ENCODE data around the gene C14orf93. TPM values are rescaled to one million over a fixed set of nuclear protein-coding genes. Genes with fewer than 3 reads are reported as not detected.

Gene C14orf93
- total RNA-seq, 1 donor, result 15.9 TPM

DNA sequence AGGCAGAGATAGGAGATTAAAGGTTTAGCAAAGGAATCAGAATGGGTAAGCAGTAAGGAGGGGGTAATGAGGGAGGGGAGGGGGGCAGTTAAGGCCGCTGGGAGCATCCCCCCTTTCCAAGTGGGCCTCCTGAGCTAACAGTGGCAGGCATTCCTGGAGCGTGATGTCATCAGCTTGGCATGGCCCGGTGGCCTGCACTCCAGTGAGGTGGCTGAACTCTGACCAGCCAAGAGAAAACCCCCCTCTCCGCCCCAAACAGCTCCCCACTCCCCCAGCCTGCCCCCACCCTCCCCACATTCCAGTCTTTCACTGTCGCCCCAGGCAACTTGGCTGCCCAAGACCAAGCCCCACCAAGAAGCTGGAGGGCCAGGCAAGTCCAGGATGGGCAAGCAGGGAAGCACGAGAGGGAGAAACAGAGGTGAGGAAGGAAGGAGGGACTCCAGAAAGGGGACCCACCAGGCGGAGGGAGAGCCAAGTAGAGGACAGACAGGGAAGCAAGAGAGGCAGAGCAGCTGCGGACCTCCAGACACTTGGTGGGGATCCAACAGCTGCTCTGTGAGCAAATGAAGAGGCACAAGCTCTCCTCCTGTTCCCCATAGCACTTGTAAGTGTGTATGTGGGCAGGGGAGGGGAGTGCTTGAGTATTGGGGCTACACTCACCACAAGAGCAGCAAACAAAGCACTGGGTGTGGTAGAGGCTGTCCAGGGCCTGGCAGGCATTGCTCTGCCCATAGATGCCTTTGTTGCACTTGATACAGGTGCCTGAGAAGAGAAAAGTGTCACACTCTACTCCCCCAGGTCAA, 32.1 kb downstream of the C14orf93 start:
- peak; percentile 93 for DNase-seq (ENCODE audit: insufficient read length, low spot score, missing footprints)
- Histone ChIP-seq H3K27ac (ENCODE audit: low read depth, low read length) (peak overlapping the region; percentile 75), H3K79me2 (ENCODE audit: insufficient read depth, low read length) (peaks cover 59% of the 10 kb centered on the region), H3K4me1 (ENCODE audit: insufficient read depth, low read length) (peaks cover 54% of the 10 kb centered on the region), H3K4me3 (ENCODE audit: insufficient read depth, low read length) (peak overlapping the region; percentile 87), H3K36me3 (ENCODE audit: insufficient read depth, low read length) (peaks cover 41% of the 10 kb centered on the region), H3K27me3 (ENCODE audit: insufficient read depth, low read length) (no peaks in the 10 kb centered on the region), H4K20me1 (ENCODE audit: insufficient read depth, low read length) (peaks cover 19% of the 10 kb centered on the region), H3K9me3 (ENCODE audit: low read depth, low read length) (no peaks in the 10 kb centered on the region), H2AFZ (ENCODE audit: low read length) (no peak overlapping the region), H3K4me2 (ENCODE audit: insufficient read depth, low read length) (peak overlapping the region; percentile 79)
- TF ChIP-seq, protein P1, sequence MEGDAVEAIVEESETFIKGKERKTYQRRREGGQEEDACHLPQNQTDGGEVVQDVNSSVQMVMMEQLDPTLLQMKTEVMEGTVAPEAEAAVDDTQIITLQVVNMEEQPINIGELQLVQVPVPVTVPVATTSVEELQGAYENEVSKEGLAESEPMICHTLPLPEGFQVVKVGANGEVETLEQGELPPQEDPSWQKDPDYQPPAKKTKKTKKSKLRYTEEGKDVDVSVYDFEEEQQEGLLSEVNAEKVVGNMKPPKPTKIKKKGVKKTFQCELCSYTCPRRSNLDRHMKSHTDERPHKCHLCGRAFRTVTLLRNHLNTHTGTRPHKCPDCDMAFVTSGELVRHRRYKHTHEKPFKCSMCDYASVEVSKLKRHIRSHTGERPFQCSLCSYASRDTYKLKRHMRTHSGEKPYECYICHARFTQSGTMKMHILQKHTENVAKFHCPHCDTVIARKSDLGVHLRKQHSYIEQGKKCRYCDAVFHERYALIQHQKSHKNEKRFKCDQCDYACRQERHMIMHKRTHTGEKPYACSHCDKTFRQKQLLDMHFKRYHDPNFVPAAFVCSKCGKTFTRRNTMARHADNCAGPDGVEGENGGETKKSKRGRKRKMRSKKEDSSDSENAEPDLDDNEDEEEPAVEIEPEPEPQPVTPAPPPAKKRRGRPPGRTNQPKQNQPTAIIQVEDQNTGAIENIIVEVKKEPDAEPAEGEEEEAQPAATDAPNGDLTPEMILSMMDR (IDR thresholded peaks at IDR 0.05; ENCODE audit: extremely low read depth, low read depth, low read length), result no peak

DNA sequence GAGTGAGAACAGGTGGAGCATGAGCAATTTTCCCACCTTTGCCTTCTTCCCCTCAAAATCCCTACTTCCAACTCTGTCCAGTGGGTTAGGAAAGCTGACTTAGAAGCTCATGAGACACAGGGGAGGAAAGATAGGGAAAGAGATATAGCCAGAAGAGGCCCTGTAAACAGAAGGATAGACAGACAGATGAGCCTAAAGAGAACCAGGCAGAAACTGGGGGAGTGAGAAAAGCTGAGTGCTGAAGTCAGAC, 32.6 kb downstream of the C14orf93 start:
- Histone ChIP-seq H3K4me3 (ENCODE audit: insufficient read depth, low read length) (peak overlapping the region; percentile 27), H4K20me1 (ENCODE audit: insufficient read depth, low read length) (peaks cover 20% of the 10 kb centered on the region), H3K9me3 (ENCODE audit: low read depth, low read length) (no peaks in the 10 kb centered on the region), H3K27me3 (ENCODE audit: insufficient read depth, low read length) (no peaks in the 10 kb centered on the region), H3K27ac (ENCODE audit: low read depth, low read length) (peak overlapping the region; percentile 75), H2AFZ (ENCODE audit: low read length) (no peak overlapping the region), H3K79me2 (ENCODE audit: insufficient read depth, low read length) (peaks cover 53% of the 10 kb centered on the region), H3K4me1 (ENCODE audit: insufficient read depth, low read length) (peaks cover 53% of the 10 kb centered on the region), H3K36me3 (ENCODE audit: insufficient read depth, low read length) (peaks cover 46% of the 10 kb centered on the region), H3K4me2 (ENCODE audit: insufficient read depth, low read length) (peak overlapping the region; percentile 63)
- TF ChIP-seq, protein P1 (IDR thresholded peaks at IDR 0.05; ENCODE audit: extremely low read depth, low read depth, low read length), result no peak
- DNase-seq (ENCODE audit: insufficient read length, low spot score, missing footprints), result no peak

DNA sequence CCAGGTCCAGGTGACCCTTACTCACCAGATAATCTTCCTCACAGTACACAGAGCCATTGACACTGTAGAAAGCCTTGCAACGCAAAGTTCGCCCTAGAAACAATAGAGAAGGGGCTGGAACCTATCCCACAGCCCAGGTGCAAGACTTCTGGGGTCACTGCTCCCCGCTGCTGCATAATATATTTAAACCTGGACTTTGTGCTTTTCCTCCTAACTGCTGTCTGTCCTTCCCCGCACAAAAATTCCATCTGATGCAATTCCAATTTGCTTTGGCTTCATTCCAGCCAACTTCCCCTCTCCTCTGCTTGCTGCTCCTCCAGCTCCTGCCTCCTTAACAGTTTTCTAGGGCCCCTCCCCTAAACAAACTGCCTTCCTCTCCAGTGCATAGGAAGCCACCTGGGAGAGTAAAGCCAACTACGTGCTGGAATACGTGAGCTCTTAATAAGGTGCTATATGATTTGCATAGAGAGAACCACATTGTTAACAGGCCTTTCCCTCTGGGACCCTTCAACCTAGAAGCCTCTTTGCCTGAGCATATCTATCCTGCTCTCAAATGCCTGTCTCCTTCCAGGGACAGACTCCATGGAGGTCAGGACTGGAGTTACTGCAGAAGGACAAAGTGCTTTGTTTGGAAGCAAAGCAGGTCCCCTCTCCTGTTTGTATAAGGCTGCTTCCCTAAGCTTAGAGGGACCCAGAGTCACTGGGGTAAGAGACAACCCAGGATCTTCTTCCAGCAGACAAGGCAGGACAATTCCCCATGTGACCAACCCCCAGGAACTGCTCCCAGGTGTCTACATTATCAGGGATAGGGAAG, 33.1 kb downstream of the C14orf93 start:
- H3K4me1 ChIP-seq (ENCODE audit: insufficient read depth, low read length), result peaks cover 53% of the 10 kb centered on the region
- peaks cover 51% of the 10 kb centered on the region for H3K36me3 ChIP-seq (ENCODE audit: insufficient read depth, low read length)
- DNase-seq (ENCODE audit: insufficient read length, low spot score, missing footprints), result no peak
- TF ChIP-seq, protein P1 (IDR thresholded peaks at IDR 0.05; ENCODE audit: extremely low read depth, low read depth, low read length), result no peak
- H3K27ac ChIP-seq (ENCODE audit: low read depth, low read length), result peak overlapping the region; percentile 75
- peaks cover 48% of the 10 kb centered on the region for H3K79me2 ChIP-seq (ENCODE audit: insufficient read depth, low read length)
- H3K9me3 ChIP-seq (ENCODE audit: low read depth, low read length), result no peaks in the 10 kb centered on the region
- H2AFZ ChIP-seq (ENCODE audit: low read length), result no peak overlapping the region
- peaks cover 22% of the 10 kb centered on the region for H4K20me1 ChIP-seq (ENCODE audit: insufficient read depth, low read length)
- peak overlapping the region; percentile 63 for H3K4me2 ChIP-seq (ENCODE audit: insufficient read depth, low read length)
- H3K27me3 ChIP-seq (ENCODE audit: insufficient read depth, low read length), result no peaks in the 10 kb centered on the region
- peak overlapping the region; percentile 27 for H3K4me3 ChIP-seq (ENCODE audit: insufficient read depth, low read length)

All from osteoblast (primary cell).